SU-DHL-6 (cell line): ENCODE results near the gene SUCLG2.

Experiments used
- CTCF ChIP-seq: fragments of 200-600 bp; sonication (generic); IDR thresholded peaks from one replicate; pipeline ENCODE4 v1.5.1; 2017; ENCODE audit warnings: antibody characterized with exemption, mild to moderate bottlenecking, low read length, moderate library complexity; ENCODE audit not compliant: insufficient read depth, poor library complexity, severe bottlenecking
- EZH2phosphoT487 ChIP-seq: fragments of 200-600 bp; sonication (generic), shearing (Covaris generic); conservative IDR thresholded peaks from 2 replicates; pipeline ENCODE4 v1.6.1; 2018; ENCODE audit warnings: mild to moderate bottlenecking, antibody characterized with exemption, low read length, moderate library complexity, mixed read lengths

- TF ChIP-seq CTCF (no peak), EZH2phosphoT487 (no peak)
Measured at GRCh38 chr3:67493808-67494207, 160.6 kb downstream of the SUCLG2 start.
